Stimulated activated CD4-positive, alpha-beta T cell treated with anti-CD3 and anti-CD28 coated beads, TNF-alpha, amount 100 ng/mL, for 24 hours (primary cell): ENCODE measurements around the gene MBTPS1.

Experiments used
- DNase-seq, 3 experiments: peaks; one replicate each; pipeline ENCODE4 v3.0.0-alpha.2; 2020; ENCODE audit warnings: low read depth in 3 of 3

Gene MBTPS1

GRCh38 chr16:84052071-84052622 lies 64.6 kb downstream of the MBTPS1 start:
- no peak for DNase-seq

- no peak for DNase-seq
Observed at GRCh38 chr16:84050316-84050715, 66.4 kb downstream of the MBTPS1 start.

- no peak for DNase-seq
Observed at GRCh38 chr16:84049403-84050060, 67.2 kb downstream of the MBTPS1 start.

GRCh38 chr16:84048871-84049270 lies 67.9 kb downstream of the MBTPS1 start:
- DNase-seq = no peak

- no peak for DNase-seq
Observed at GRCh38 chr16:84048270-84048669, 68.5 kb downstream of the MBTPS1 start.

GRCh38 chr16:84047626-84048025 lies 69.1 kb downstream of the MBTPS1 start:
- no peak for DNase-seq

GRCh38 chr16:84047206-84047605 lies 69.5 kb downstream of the MBTPS1 start:
- no peak for DNase-seq

- no peak for DNase-seq
Observed at GRCh38 chr16:84045818-84046470, 70.8 kb downstream of the MBTPS1 start.

GRCh38 chr16:84045001-84045817 lies 71.5 kb downstream of the MBTPS1 start:
- no peak for DNase-seq

- DNase-seq = no peak
Observed at GRCh38 chr16:84044118-84044488, 72.6 kb downstream of the MBTPS1 start.

GRCh38 chr16:84043486-84044117 lies 73.1 kb downstream of the MBTPS1 start:
- DNase-seq = no peak

- DNase-seq = no peak
Observed at GRCh38 chr16:84042879-84043485, 73.8 kb downstream of the MBTPS1 start.

GRCh38 chr16:84042308-84042878 lies 74.3 kb downstream of the MBTPS1 start, which contains the start of gene SLC38A8:
TSS of gene SLC38A8 (minus strand) at chr16:84042795. CDS start at chr16:84042157, 638 bp downstream.
- no peak for DNase-seq

- DNase-seq = no peak
Observed at GRCh38 chr16:84041881-84042280, 74.9 kb downstream of the MBTPS1 start.

GRCh38 chr16:84040823-84041820 lies 75.6 kb downstream of the MBTPS1 start:
- no peak for DNase-seq

- DNase-seq = no peak
Observed at GRCh38 chr16:84040226-84040822, 76.4 kb downstream of the MBTPS1 start.

GRCh38 chr16:84039696-84040095 lies 77.0 kb downstream of the MBTPS1 start:
- DNase-seq = no peak

- no peak for DNase-seq
Observed at GRCh38 chr16:84038469-84038868, 78.3 kb downstream of the MBTPS1 start.

- DNase-seq = no peak
Observed at GRCh38 chr16:84036982-84037425, 79.7 kb downstream of the MBTPS1 start.
